ENCODE measurements around the gene DICER1.

DNA sequence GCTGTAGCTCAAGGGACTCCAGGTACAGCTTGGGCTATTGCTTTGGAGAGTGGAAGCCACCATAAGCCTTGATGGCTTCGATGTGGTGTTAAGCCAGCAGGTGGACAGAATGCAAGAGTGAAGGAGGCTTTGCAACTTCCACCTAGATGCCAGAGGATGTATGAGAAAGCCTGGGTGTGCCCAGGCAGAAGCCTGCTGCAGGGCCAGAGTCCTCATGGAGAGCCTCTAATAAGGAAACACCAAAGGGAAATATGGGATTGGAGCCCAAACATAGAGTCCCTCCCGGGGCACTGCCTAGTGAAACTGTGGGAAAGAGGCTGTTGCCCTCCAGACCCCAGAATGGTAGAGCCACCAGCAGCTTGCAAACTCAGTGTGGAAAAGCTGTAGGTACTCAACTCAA, 9.8 kb upstream of the DICER1 start:
- TF ChIP-seq, protein P1, sequence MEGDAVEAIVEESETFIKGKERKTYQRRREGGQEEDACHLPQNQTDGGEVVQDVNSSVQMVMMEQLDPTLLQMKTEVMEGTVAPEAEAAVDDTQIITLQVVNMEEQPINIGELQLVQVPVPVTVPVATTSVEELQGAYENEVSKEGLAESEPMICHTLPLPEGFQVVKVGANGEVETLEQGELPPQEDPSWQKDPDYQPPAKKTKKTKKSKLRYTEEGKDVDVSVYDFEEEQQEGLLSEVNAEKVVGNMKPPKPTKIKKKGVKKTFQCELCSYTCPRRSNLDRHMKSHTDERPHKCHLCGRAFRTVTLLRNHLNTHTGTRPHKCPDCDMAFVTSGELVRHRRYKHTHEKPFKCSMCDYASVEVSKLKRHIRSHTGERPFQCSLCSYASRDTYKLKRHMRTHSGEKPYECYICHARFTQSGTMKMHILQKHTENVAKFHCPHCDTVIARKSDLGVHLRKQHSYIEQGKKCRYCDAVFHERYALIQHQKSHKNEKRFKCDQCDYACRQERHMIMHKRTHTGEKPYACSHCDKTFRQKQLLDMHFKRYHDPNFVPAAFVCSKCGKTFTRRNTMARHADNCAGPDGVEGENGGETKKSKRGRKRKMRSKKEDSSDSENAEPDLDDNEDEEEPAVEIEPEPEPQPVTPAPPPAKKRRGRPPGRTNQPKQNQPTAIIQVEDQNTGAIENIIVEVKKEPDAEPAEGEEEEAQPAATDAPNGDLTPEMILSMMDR (IDR thresholded peaks at IDR 0.05; ENCODE audit: poor library complexity, severe bottlenecking), result no peak
- TF ChIP-seq EP300 (conservative IDR thresholded peaks at IDR 0.05; ENCODE audit: poor library complexity, severe bottlenecking), result no peak
- TF ChIP-seq, protein P2, sequence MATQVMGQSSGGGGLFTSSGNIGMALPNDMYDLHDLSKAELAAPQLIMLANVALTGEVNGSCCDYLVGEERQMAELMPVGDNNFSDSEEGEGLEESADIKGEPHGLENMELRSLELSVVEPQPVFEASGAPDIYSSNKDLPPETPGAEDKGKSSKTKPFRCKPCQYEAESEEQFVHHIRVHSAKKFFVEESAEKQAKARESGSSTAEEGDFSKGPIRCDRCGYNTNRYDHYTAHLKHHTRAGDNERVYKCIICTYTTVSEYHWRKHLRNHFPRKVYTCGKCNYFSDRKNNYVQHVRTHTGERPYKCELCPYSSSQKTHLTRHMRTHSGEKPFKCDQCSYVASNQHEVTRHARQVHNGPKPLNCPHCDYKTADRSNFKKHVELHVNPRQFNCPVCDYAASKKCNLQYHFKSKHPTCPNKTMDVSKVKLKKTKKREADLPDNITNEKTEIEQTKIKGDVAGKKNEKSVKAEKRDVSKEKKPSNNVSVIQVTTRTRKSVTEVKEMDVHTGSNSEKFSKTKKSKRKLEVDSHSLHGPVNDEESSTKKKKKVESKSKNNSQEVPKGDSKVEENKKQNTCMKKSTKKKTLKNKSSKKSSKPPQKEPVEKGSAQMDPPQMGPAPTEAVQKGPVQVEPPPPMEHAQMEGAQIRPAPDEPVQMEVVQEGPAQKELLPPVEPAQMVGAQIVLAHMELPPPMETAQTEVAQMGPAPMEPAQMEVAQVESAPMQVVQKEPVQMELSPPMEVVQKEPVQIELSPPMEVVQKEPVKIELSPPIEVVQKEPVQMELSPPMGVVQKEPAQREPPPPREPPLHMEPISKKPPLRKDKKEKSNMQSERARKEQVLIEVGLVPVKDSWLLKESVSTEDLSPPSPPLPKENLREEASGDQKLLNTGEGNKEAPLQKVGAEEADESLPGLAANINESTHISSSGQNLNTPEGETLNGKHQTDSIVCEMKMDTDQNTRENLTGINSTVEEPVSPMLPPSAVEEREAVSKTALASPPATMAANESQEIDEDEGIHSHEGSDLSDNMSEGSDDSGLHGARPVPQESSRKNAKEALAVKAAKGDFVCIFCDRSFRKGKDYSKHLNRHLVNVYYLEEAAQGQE (IDR thresholded peaks at IDR 0.05; ENCODE audit: borderline replicate concordance), result no peak
- TF ChIP-seq TAF1 (IDR thresholded peaks at IDR 0.05; ENCODE audit: low read depth), result no peak
- no peak for TF ChIP-seq SMC3 (conservative IDR thresholded peaks at IDR 0.05; ENCODE audit: poor library complexity)

All from neural cell (in vitro differentiated cells).